ENCODE results near the gene SBK3. TPM values are rescaled to one million over a fixed set of nuclear protein-coding genes. Genes with fewer than 3 reads are reported as not detected.

SBK3 gene
- total RNA-seq, 1 experiment from 2014 or later = 1.2 TPM

DNA sequence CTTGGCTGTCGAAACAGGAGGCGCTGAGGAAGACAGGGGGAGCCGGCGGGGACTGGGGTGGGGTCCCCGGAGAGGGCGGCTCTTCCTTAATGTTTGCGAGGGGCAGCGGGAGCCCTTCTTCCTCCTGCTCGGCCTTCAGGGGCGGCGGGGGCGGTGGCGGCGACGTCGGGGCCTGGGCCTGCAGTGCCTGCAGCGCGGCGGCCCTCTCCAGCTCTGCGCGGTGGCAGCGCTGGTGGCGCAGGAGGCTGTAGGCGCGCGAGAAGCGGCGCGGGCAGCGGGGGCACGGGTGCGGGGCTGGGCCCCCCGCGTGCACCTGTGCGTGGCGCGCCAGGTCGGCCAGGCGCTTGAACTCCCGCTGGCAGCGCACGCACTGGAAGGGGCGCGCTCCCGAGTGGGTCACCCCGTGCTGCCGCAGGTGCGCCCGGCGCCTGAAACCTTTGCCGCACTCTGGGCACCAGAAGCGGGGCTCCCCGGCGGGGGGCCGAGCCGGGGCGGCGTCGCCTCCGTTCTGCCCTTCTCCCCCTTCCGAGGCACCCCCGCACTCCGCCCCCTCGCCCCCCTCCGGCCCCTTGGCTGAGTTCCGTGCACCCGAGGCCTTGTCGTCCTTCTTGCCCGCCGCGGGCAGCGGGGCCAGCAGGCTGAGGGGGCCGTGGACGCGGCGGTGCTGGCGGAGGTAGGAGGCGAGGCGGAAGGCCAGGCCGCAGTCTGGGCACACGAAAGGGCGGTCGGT is 32.9 kb upstream of the SBK3 start:
- no TSS peak for BruUV-seq (replicated peaks)
- Histone ChIP-seq H3K4me3 (replicated peaks in 1 of 2; ENCODE audit: low read depth in 1 of 2, low read length in 2 of 2) (no peak overlapping the region), H3K9me2 (ENCODE audit: insufficient read depth) (no peaks in the 10 kb centered on the region), H3K36me3 (ENCODE audit: control insufficient read depth in 1 of 2, insufficient read depth in 2 of 2, low read length in 2 of 2) (no peaks in the 10 kb centered on the region; a peak in 2 of 4 replicates), H3K4me1 (ENCODE audit: control insufficient read depth in 1 of 2, insufficient read depth in 2 of 2, low read length in 2 of 2) (peaks cover 7 to 14% of the 10 kb centered on the region in 2 experiments; a peak in 3 of 4 replicates), H3K9me3 (ENCODE audit: control insufficient read depth in 1 of 2, insufficient read depth in 1 of 2, low read depth in 1 of 2, low read length in 2 of 2) (no peaks in the 10 kb centered on the region), H3K27me3 (ENCODE audit: insufficient read depth, low read length) (no peaks in the 10 kb centered on the region), H3K9ac (ENCODE audit: low read length) (no peak overlapping the region), H3K27ac (ENCODE audit: low read depth, low read length) (no peak overlapping the region), H3K79me2 (ENCODE audit: insufficient read depth, low read length) (peaks cover 16% of the 10 kb centered on the region), H4K20me1 (ENCODE audit: insufficient read depth) (no peaks in the 10 kb centered on the region), H3K4me2 (ENCODE audit: low read length) (no peak overlapping the region), H2AFZ (ENCODE audit: low read depth, low read length, poor library complexity, severe bottlenecking) (no peak overlapping the region)
- DNase-seq (ENCODE audit: low read depth, low spot score) = no peak
- RAD21 ChIA-PET (ENCODE audit: low non-redundant PET in 1 of 2, low total read pairs in 2 of 2, uncharacterized antibody in 2 of 2, unreplicated experiment in 2 of 2) = no interaction called here
- POLR2A ChIA-PET = no interaction called here
- intact Hi-C loops (cut with micrococcal nuclease) = no loop called here
- TF ChIP-seq, protein P1, sequence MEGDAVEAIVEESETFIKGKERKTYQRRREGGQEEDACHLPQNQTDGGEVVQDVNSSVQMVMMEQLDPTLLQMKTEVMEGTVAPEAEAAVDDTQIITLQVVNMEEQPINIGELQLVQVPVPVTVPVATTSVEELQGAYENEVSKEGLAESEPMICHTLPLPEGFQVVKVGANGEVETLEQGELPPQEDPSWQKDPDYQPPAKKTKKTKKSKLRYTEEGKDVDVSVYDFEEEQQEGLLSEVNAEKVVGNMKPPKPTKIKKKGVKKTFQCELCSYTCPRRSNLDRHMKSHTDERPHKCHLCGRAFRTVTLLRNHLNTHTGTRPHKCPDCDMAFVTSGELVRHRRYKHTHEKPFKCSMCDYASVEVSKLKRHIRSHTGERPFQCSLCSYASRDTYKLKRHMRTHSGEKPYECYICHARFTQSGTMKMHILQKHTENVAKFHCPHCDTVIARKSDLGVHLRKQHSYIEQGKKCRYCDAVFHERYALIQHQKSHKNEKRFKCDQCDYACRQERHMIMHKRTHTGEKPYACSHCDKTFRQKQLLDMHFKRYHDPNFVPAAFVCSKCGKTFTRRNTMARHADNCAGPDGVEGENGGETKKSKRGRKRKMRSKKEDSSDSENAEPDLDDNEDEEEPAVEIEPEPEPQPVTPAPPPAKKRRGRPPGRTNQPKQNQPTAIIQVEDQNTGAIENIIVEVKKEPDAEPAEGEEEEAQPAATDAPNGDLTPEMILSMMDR (IDR thresholded peaks at IDR 0.05 in 2 of 3, conservative IDR thresholded peaks at IDR 0.05 in 1 of 3; ENCODE audit: borderline replicate concordance in 1 of 3, insufficient read depth in 1 of 3, low read depth in 2 of 3, low read length in 2 of 3) = no peak
- no peak for TF ChIP-seq SP1 (IDR thresholded peaks at IDR 0.05; ENCODE audit: low read depth)
- TF ChIP-seq SIN3A (IDR thresholded peaks at IDR 0.05; ENCODE audit: low read depth) = no peak
- no peak for TF ChIP-seq YY1 (IDR thresholded peaks at IDR 0.05; ENCODE audit: extremely low read depth, insufficient replicate concordance, low read depth, low read length)
- no peak for TF ChIP-seq CBX3 (IDR thresholded peaks at IDR 0.05; ENCODE audit: low read depth)
- TF ChIP-seq POLR2AphosphoS5 (IDR thresholded peaks at IDR 0.05; ENCODE audit: low read depth, low read length) = no peak
- TF ChIP-seq POLR2A (IDR thresholded peaks at IDR 0.05; ENCODE audit: borderline replicate concordance, extremely low read depth, insufficient read depth, insufficient read length) = no peak
- no peak for TF ChIP-seq JUND (IDR thresholded peaks at IDR 0.05)
- TF ChIP-seq, protein P2, sequence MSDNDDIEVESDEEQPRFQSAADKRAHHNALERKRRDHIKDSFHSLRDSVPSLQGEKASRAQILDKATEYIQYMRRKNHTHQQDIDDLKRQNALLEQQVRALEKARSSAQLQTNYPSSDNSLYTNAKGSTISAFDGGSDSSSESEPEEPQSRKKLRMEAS (IDR thresholded peaks at IDR 0.05) = no peak
- TF ChIP-seq ZFX (IDR thresholded peaks at IDR 0.05) = no peak
- TF ChIP-seq FOSL1 (IDR thresholded peaks at IDR 0.05; ENCODE audit: low read depth) = no peak
- TF ChIP-seq, protein P3, sequence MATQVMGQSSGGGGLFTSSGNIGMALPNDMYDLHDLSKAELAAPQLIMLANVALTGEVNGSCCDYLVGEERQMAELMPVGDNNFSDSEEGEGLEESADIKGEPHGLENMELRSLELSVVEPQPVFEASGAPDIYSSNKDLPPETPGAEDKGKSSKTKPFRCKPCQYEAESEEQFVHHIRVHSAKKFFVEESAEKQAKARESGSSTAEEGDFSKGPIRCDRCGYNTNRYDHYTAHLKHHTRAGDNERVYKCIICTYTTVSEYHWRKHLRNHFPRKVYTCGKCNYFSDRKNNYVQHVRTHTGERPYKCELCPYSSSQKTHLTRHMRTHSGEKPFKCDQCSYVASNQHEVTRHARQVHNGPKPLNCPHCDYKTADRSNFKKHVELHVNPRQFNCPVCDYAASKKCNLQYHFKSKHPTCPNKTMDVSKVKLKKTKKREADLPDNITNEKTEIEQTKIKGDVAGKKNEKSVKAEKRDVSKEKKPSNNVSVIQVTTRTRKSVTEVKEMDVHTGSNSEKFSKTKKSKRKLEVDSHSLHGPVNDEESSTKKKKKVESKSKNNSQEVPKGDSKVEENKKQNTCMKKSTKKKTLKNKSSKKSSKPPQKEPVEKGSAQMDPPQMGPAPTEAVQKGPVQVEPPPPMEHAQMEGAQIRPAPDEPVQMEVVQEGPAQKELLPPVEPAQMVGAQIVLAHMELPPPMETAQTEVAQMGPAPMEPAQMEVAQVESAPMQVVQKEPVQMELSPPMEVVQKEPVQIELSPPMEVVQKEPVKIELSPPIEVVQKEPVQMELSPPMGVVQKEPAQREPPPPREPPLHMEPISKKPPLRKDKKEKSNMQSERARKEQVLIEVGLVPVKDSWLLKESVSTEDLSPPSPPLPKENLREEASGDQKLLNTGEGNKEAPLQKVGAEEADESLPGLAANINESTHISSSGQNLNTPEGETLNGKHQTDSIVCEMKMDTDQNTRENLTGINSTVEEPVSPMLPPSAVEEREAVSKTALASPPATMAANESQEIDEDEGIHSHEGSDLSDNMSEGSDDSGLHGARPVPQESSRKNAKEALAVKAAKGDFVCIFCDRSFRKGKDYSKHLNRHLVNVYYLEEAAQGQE (IDR thresholded peaks at IDR 0.05; ENCODE audit: low read depth) = no peak
- TF ChIP-seq CEBPB (IDR thresholded peaks at IDR 0.05; ENCODE audit: low read depth) = no peak
- no peak for TF ChIP-seq ELF1 (IDR thresholded peaks at IDR 0.05; ENCODE audit: borderline replicate concordance, low read depth)
- CTCF ChIA-PET = no interaction called here
- no peak for ATAC-seq

Data from HCT116 (cell line).